ENCODE results near the gene TBC1D25.
A peak's percentile ranks its signal among the peaks of the same experiment; 100 is the strongest.
"Not testable (repeated sequence)": the region's sequence is repeated elsewhere in the genome, so short reads cannot be mapped to it uniquely, and the experiment has no call there.

Gene TBC1D25

DNA sequence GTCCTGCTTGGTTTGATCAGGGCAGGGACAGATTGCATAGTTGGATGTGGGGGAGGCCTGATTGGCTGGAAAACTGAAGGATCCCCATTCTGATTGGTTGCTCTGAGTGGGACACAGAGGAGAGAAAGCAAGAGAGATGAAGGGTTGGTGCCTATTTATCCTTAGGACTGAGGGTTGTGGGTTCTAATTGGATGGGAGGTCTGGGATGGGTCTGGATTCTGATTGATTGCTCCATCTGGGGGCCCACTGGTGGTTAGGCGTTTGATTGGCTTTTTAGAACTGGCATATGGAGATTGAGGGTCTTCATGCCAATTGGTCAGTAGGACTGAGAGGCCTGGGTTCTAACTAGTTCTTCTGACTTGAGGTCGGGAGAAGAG is 18.6 kb upstream of the TBC1D25 start:
- TF ChIP-seq, protein P1, sequence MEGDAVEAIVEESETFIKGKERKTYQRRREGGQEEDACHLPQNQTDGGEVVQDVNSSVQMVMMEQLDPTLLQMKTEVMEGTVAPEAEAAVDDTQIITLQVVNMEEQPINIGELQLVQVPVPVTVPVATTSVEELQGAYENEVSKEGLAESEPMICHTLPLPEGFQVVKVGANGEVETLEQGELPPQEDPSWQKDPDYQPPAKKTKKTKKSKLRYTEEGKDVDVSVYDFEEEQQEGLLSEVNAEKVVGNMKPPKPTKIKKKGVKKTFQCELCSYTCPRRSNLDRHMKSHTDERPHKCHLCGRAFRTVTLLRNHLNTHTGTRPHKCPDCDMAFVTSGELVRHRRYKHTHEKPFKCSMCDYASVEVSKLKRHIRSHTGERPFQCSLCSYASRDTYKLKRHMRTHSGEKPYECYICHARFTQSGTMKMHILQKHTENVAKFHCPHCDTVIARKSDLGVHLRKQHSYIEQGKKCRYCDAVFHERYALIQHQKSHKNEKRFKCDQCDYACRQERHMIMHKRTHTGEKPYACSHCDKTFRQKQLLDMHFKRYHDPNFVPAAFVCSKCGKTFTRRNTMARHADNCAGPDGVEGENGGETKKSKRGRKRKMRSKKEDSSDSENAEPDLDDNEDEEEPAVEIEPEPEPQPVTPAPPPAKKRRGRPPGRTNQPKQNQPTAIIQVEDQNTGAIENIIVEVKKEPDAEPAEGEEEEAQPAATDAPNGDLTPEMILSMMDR (IDR thresholded peaks at IDR 0.05; ENCODE audit: low read depth, low read length) = no peak
- DNase-seq (ENCODE audit: low read depth, low spot score) = no peak
- H3K4me3 ChIP-seq (ENCODE audit: low read depth, low read length) = no peak overlapping the region
- in situ Hi-C loops (cut with HindIII; ENCODE audit: low sequenced_read_pairs) = no loop called here

DNA sequence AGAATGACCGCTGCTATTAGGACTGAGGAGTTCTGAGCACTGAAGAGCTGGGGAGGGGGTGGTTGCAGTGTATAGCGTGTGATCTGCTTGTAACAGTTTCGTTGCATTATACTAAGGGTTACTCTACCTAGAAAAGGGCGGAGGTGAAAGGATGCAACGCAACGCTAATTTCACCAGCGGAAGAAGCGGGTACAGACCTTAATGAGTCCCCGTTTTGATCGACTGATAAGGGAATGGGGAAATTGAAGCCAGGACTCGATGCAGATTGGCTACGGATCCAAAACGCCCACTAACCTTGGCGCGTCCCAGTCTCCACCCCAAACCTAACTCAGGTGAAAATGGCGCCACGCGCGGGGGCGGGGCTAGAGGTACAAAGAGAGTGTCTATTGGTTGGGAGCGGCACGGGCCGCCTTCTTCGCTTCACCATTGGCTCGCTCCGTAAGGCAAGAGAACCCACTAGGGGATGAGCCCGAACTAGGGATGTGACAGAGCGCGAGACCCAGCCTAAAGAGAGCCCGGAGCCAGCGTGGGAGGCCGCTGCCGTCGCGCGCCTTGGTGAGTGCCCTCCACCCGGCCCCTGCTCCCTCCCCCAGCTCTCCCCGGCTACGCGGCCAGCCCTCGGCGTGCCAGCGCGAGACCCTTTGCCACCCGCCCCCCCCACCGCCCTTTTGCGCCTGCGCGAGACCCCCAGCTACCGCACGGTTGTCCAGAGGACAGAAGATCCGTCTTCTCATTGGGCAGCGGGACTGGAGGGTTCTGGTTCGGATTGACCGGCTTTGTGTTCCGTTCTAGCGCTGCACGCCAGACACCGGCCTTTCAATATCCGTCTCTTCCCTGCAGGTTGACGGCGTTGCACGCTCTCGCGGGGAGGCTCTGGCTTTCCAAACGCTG is 17.9 kb upstream of the TBC1D25 start, which contains the start of gene EBP:
Gene EBP, plus strand, starts transcription at position 456 of the 891 bp plus-strand sequence. CDS start 1,964 bp downstream, outside the sequence.
- TF ChIP-seq, protein P1 (IDR thresholded peaks at IDR 0.05; ENCODE audit: low read depth, low read length) = no peak
- in situ Hi-C loops (cut with HindIII; ENCODE audit: low sequenced_read_pairs) = no loop called here
- peak; percentile 84 for DNase-seq (ENCODE audit: low read depth, low spot score)
- peak within 1 kb of the TSS; percentile 65 for H3K4me3 ChIP-seq (ENCODE audit: low read depth, low read length)

DNA sequence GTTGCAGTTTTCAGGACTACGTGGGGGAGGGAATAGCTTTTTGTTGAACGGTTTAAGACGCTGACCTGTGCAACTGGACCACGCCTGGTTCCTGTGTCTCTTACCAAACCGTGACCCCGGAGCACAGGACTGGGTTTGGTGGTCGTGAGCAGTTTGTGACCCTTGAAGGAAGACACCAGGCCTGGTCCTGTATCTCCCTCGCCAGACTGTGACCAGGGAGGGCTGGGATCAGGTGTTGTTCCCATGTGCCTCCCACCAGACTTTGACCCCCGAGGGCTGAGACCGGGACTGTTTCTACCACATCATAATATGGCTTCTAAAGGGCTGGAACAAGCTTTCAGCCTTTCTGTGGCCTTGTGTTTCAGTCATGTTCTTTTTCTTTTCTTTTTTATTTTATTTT is 17.2 kb upstream of the TBC1D25 start:
- in situ Hi-C loops (cut with HindIII; ENCODE audit: low sequenced_read_pairs) = no loop called here
- TF ChIP-seq, protein P1 (IDR thresholded peaks at IDR 0.05; ENCODE audit: low read depth, low read length) = no peak

DNA sequence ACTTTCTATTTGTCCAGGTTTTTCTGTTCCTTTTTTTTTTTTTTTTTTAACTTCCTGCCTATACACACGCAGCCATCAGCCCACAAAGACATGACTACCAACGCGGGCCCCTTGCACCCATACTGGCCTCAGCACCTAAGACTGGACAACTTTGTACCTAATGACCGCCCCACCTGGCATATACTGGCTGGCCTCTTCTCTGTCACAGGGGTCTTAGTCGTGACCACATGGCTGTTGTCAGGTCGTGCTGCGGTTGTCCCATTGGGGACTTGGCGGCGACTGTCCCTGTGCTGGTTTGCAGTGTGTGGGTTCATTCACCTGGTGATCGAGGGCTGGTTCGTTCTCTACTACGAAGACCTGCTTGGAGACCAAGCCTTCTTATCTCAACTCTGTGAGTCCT is 15.8 kb upstream of the TBC1D25 start:
- DNase-seq (ENCODE audit: low read depth, low spot score) = no peak
- no peak overlapping the region for H3K4me3 ChIP-seq (ENCODE audit: low read depth, low read length)
- TF ChIP-seq, protein P1 (IDR thresholded peaks at IDR 0.05; ENCODE audit: low read depth, low read length) = no peak
- in situ Hi-C loops (cut with HindIII; ENCODE audit: low sequenced_read_pairs) = no loop called here

More for the DNA sequence above, 17.2 kb upstream of the TBC1D25 start:
- peak overlapping the region; percentile 65 for H3K4me3 ChIP-seq (ENCODE audit: low read depth, low read length)
- no peak for DNase-seq (ENCODE audit: low read depth, low spot score)

DNA sequence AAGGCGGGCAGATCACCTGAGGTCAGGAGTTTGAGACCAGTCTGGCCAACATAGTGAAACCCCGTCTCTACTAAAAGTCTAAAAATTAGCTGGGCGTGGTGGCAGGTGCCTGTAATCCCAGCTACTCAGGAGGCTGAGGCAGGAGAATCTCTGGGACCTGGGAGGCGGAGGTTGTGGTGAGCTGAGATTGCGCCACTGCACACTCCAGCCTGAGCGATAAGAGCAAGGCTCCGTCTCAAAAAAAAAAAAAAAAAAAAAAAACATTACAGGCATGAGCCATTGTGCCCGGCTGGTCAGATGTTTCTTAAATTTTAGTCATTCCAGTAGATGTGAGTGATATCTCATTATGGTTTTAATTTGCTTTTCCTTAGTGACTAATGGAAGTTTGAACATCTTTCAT is 13.7 kb upstream of the TBC1D25 start:
- in situ Hi-C loops (cut with HindIII; ENCODE audit: low sequenced_read_pairs); DNase-seq (ENCODE audit: low read depth, low spot score); H3K4me3 ChIP-seq (ENCODE audit: low read depth, low read length): not testable (repeated sequence)

DNA sequence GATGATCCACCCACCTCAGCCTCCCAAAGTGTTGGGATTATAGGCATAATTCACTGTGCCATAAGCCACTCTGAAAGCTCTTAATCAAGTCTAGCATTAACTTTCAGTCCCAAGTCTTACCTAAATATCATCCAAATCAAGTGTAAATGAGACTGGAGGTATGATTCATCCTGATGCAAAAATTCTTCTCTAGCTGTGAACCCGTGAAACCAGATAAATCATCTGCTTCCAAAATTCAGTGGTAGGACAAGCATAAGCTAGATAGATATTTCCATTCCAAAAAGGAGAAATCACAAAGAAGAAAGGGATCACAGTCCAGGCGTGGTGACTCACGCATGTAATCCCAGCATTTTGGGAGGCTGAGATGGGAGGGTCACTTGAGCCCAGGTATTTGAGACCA is 8.8 kb upstream of the TBC1D25 start:
- TF ChIP-seq, protein P1 (IDR thresholded peaks at IDR 0.05; ENCODE audit: low read depth, low read length) = no peak
- no peak overlapping the region for H3K4me3 ChIP-seq (ENCODE audit: low read depth, low read length)
- in situ Hi-C loops (cut with HindIII; ENCODE audit: low sequenced_read_pairs) = no loop called here
- no peak for DNase-seq (ENCODE audit: low read depth, low spot score)

DNA sequence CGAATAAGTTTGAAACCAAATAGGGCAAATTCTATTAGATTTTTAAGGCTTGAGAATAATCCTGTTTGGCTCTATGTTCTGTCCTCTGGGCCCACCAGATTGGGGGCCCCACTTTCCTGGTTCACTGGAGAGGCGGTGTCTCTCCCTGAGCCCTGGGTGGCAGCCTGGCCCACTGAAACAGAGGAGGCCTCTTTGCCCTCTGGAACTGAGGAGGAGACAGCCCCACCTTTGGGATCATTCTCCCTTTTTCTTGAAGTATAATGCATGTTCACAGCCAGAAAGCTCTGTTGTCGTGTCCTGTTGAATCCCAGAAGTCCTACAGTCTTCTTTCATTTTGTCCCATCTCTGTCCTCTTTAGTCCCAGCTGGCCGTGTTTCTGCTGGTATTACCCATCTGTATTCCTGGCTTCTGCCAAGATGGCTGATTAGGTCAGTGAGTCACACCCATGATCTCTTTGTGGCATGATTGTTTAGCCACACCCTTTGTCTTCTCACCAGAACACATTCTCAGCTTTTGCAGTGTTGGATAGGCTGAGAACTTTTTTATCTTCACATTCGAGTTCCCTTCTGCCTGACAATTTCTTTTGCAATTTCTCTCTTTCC is 8.1 kb upstream of the TBC1D25 start:
- H3K4me3 ChIP-seq (ENCODE audit: low read depth, low read length) = no peak overlapping the region
- TF ChIP-seq, protein P1 (IDR thresholded peaks at IDR 0.05; ENCODE audit: low read depth, low read length) = no peak
- in situ Hi-C loops (cut with HindIII; ENCODE audit: low sequenced_read_pairs) = no loop called here
- peak; percentile 69 for DNase-seq (ENCODE audit: low read depth, low spot score)
